GM23248 (cell line): ENCODE measurements around the gene ZNF771.

Experiments
- EZH2 ChIP-seq: fragments of 200-600 bp; sonication (generic); IDR thresholded peaks from 2 replicates; pipeline ENCODE4 v1.6.1; 2018; ENCODE audit warnings: antibody characterized with exemption, mild to moderate bottlenecking; ENCODE audit not compliant: insufficient read depth, poor library complexity, severe bottlenecking
- EZH2phosphoT487 ChIP-seq: fragments of 200-600 bp; sonication (generic); IDR thresholded peaks from 2 replicates; pipeline ENCODE4 v1.6.1; 2018; ENCODE audit warnings: antibody characterized with exemption, moderate library complexity, mild to moderate bottlenecking, low read depth; ENCODE audit not compliant: insufficient read depth

DNA sequence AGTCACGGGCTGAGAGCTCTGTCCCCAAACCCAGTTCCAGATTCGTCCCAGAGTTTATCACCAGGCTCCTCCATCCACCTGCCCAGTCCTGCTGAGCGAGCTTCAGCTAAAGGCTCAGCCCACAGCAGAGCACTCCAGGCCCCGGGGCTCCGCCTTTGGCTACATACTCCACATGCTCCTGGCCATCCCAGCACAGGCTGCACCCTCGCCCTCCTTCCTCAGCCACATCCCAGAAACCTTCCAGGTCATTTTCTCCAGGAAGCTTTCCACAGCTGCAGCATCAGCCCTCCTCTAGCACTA lies 47.6 kb upstream of the ZNF771 start:
- TF ChIP-seq EZH2 (no peak), EZH2phosphoT487 (no peak)
